SK-N-SH treated with all-trans-retinoic acid at 6 μM for 48 hours (cell line): Measurements from ENCODE around the gene POLR1D.

Source experiments
- ARNTL ChIP-seq: fragments of 450-650 bp; formaldehyde crosslinking; IDR thresholded peaks from 2 replicates; pipeline ENCODE4 v1.5.0; 2020; ENCODE audit warnings: low read depth, mild to moderate bottlenecking, moderate library complexity, borderline replicate concordance
- CREB5 ChIP-seq: fragments of 250-450 bp; sonication (Bioruptor Pico); IDR thresholded peaks from 2 replicates; pipeline ENCODE4 v1.5.1; 2020; ENCODE audit warnings: low read depth, mild to moderate bottlenecking, moderate library complexity
- CSRNP3 ChIP-seq: fragments of 250-450 bp; sonication (Bioruptor Pico); IDR thresholded peaks from 2 replicates; pipeline ENCODE4 v1.5.1; 2021; ENCODE audit warnings: mild to moderate bottlenecking, moderate library complexity
- ESRRG ChIP-seq: fragments of 250-450 bp; sonication (Bioruptor Pico); IDR thresholded peaks from 2 replicates; pipeline ENCODE4 v1.6.1; 2021; ENCODE audit warnings: mild to moderate bottlenecking
- ISL1 ChIP-seq: fragments of 250-450 bp; sonication (Bioruptor Pico); IDR thresholded peaks from 2 replicates; pipeline ENCODE4 v2.1.2; 2022; ENCODE audit warnings: mild to moderate bottlenecking, moderate library complexity
- PATZ1 ChIP-seq: fragments of 250-450 bp; sonication (Bioruptor Pico); IDR thresholded peaks from 2 replicates; pipeline ENCODE4 v1.8.0; 2020; ENCODE audit warnings: mild to moderate bottlenecking, moderate library complexity, borderline replicate concordance
- POU6F1 ChIP-seq: fragments of 250-450 bp; sonication (Bioruptor Pico); IDR thresholded peaks from 2 replicates; pipeline ENCODE4 v1.8.0; 2021; ENCODE audit warnings: low read depth, mild to moderate bottlenecking, moderate library complexity, borderline replicate concordance
- SNAI2 ChIP-seq: fragments of 250-450 bp; sonication (Bioruptor Pico); IDR thresholded peaks from 2 replicates; pipeline ENCODE4 v1.5.0; 2020; ENCODE audit warnings: mild to moderate bottlenecking, moderate library complexity
- TSHZ2 ChIP-seq: fragments of 250-450 bp; sonication (Bioruptor Pico); IDR thresholded peaks from 2 replicates; pipeline ENCODE4 v1.5.0; 2020; ENCODE audit warnings: mild to moderate bottlenecking, moderate library complexity
- ZNF565 ChIP-seq: fragments of 450-650 bp; formaldehyde crosslinking; conservative IDR thresholded peaks from 2 replicates; pipeline ENCODE4 v1.5.0; 2020; ENCODE audit warnings: low read depth, mild to moderate bottlenecking, moderate library complexity
- ZNF70 ChIP-seq: fragments of 450-650 bp; formaldehyde crosslinking; IDR thresholded peaks from 2 replicates; pipeline ENCODE4 v1.5.0; 2020; ENCODE audit warnings: mild to moderate bottlenecking, moderate library complexity

- TF ChIP-seq SNAI2 (CRISPR knock-in tag) (no peak), CREB5 (CRISPR knock-in tag) (no peak), ESRRG (CRISPR knock-in tag) (no peak), PATZ1 (CRISPR knock-in tag) (no peak), CSRNP3 (CRISPR knock-in tag) (no peak), TSHZ2 (no peak), ZNF565 (CRISPR knock-in tag) (no peak), ARNTL (CRISPR knock-in tag) (no peak), ZNF70 (no peak), POU6F1 (CRISPR knock-in tag) (no peak), ISL1 (no peak)
Observed at GRCh38 chr13:27620377-27621115, 1.1 kb upstream of the POLR1D start, which contains the start of gene LNX2.
